Measurements from ENCODE around the gene DGKI.

The DGKI gene

GRCh38 chr7:137880432-137880831, 33.7 kb upstream of the DGKI start:
- no CpG with 5 or more reads among the region's 5 CpGs for WGBS (ENCODE audit: extremely low coverage, insufficient coverage, insufficient read length)
- peak; percentile 76 to 89 for DNase-seq
- Histone ChIP-seq H3K18ac (ENCODE audit: low read length) (no peak overlapping the region), H2BK120ac (ENCODE audit: insufficient read depth, low read length, poor library complexity) (no peak overlapping the region), H4K8ac (ENCODE audit: low read depth, low read length) (no peak overlapping the region), H2AFZ (ENCODE audit: insufficient read depth, low read length, poor library complexity) (no peak overlapping the region), H3K4ac (ENCODE audit: low read depth, low read length) (no peak overlapping the region), H3K4me3 (ENCODE audit: low read depth, low read length) (no peak overlapping the region), H3K79me2 (ENCODE audit: control insufficient read depth, insufficient read depth, low read length, poor library complexity) (no peaks in the 10 kb centered on the region), H3K9ac (ENCODE audit: low read length) (no peak overlapping the region), H3K27me3 (ENCODE audit: insufficient read depth, low read length) (no peaks in the 10 kb centered on the region), H2AK5ac (ENCODE audit: low read length) (no peak overlapping the region), H4K12ac (ENCODE audit: low read depth, low read length) (no peak overlapping the region), H3K4me1 (ENCODE audit: control insufficient read depth in 1 of 2, insufficient read depth in 2 of 2, low read length in 2 of 2) (peaks cover 0 to 5% of the 10 kb centered on the region in 2 experiments), H4K91ac (ENCODE audit: low read depth, low read length) (no peak overlapping the region), H3K36me3 (ENCODE audit: control insufficient read depth in 1 of 2, insufficient read depth in 2 of 2, low read length in 2 of 2) (peaks cover 49 to 72% of the 10 kb centered on the region in 2 experiments), H2BK5ac (ENCODE audit: low read depth, low read length, poor library complexity) (no peak overlapping the region), H3K27ac (ENCODE audit: low read depth, low read length) (no peak overlapping the region), H2BK12ac (ENCODE audit: low read length) (no peak overlapping the region), H3K79me1 (ENCODE audit: low read length) (no peaks in the 10 kb centered on the region), H3K9me3 (ENCODE audit: insufficient read depth, low read depth, low read length) (peaks cover 2% of the 10 kb centered on the region), H3K23ac (ENCODE audit: low read length) (no peak overlapping the region), H3K14ac (ENCODE audit: low read length) (no peak overlapping the region), H3K4me2 (ENCODE audit: low read length) (no peak overlapping the region)

GRCh38 chr7:137879357-137880158, 32.8 kb upstream of the DGKI start:
- no peak overlapping the region for H3K4me2 ChIP-seq (ENCODE audit: low read length)
- peaks cover 2% of the 10 kb centered on the region for H3K9me3 ChIP-seq (ENCODE audit: insufficient read depth, low read depth, low read length)
- H3K36me3 ChIP-seq (ENCODE audit: control insufficient read depth in 1 of 2, insufficient read depth in 2 of 2, low read length in 2 of 2): peaks cover 42 to 68% of the 10 kb centered on the region in 2 experiments
- no peaks in the 10 kb centered on the region for H3K27me3 ChIP-seq (ENCODE audit: insufficient read depth, low read length)
- no peaks in the 10 kb centered on the region for H3K79me1 ChIP-seq (ENCODE audit: low read length)
- H2BK5ac ChIP-seq (ENCODE audit: low read depth, low read length, poor library complexity): no peak overlapping the region
- H2AFZ ChIP-seq (ENCODE audit: insufficient read depth, low read length, poor library complexity): no peak overlapping the region
- H3K23ac ChIP-seq (ENCODE audit: low read length): no peak overlapping the region
- H3K27ac ChIP-seq (ENCODE audit: low read depth, low read length): peak overlapping the region; percentile 13
- H3K14ac ChIP-seq (ENCODE audit: low read length): no peak overlapping the region
- no CpG with 5 or more reads among the region's 20 CpGs for WGBS (ENCODE audit: extremely low coverage, insufficient coverage, insufficient read length)
- H2BK12ac ChIP-seq (ENCODE audit: low read length): no peak overlapping the region
- H2BK120ac ChIP-seq (ENCODE audit: insufficient read depth, low read length, poor library complexity): no peak overlapping the region
- H3K4me3 ChIP-seq (ENCODE audit: low read depth, low read length): no peak overlapping the region
- H4K91ac ChIP-seq (ENCODE audit: low read depth, low read length): no peak overlapping the region
- no peak for DNase-seq
- H4K8ac ChIP-seq (ENCODE audit: low read depth, low read length): no peak overlapping the region
- H3K9ac ChIP-seq (ENCODE audit: low read length): no peak overlapping the region
- H3K18ac ChIP-seq (ENCODE audit: low read length): no peak overlapping the region
- no peaks in the 10 kb centered on the region for H3K79me2 ChIP-seq (ENCODE audit: control insufficient read depth, insufficient read depth, low read length, poor library complexity)
- H3K4me1 ChIP-seq (ENCODE audit: control insufficient read depth in 1 of 2, insufficient read depth in 2 of 2, low read length in 2 of 2): peaks cover 0 to 5% of the 10 kb centered on the region in 2 experiments
- H3K4ac ChIP-seq (ENCODE audit: low read depth, low read length): no peak overlapping the region
- H4K12ac ChIP-seq (ENCODE audit: low read depth, low read length): no peak overlapping the region
- no peak overlapping the region for H2AK5ac ChIP-seq (ENCODE audit: low read length)

GRCh38 chr7:137878333-137878961, 31.7 kb upstream of the DGKI start:
- H3K4me3 ChIP-seq (ENCODE audit: low read depth, low read length): no peak overlapping the region
- no peak overlapping the region for H3K9ac ChIP-seq (ENCODE audit: low read length)
- H3K14ac ChIP-seq (ENCODE audit: low read length): no peak overlapping the region
- H3K79me2 ChIP-seq (ENCODE audit: control insufficient read depth, insufficient read depth, low read length, poor library complexity): no peaks in the 10 kb centered on the region
- H4K12ac ChIP-seq (ENCODE audit: low read depth, low read length): no peak overlapping the region
- H3K18ac ChIP-seq (ENCODE audit: low read length): no peak overlapping the region
- H2BK12ac ChIP-seq (ENCODE audit: low read length): no peak overlapping the region
- H3K9me3 ChIP-seq (ENCODE audit: insufficient read depth, low read depth, low read length): peaks cover 2% of the 10 kb centered on the region
- no peak overlapping the region for H2AFZ ChIP-seq (ENCODE audit: insufficient read depth, low read length, poor library complexity)
- no peak overlapping the region for H2BK120ac ChIP-seq (ENCODE audit: insufficient read depth, low read length, poor library complexity)
- H3K4me1 ChIP-seq (ENCODE audit: control insufficient read depth in 1 of 2, insufficient read depth in 2 of 2, low read length in 2 of 2): peaks cover 0 to 5% of the 10 kb centered on the region in 2 experiments
- no peak for DNase-seq
- WGBS (ENCODE audit: extremely low coverage, insufficient coverage, insufficient read length): no CpG with 5 or more reads among the region's 8 CpGs
- no peak overlapping the region for H3K23ac ChIP-seq (ENCODE audit: low read length)
- no peak overlapping the region for H2BK5ac ChIP-seq (ENCODE audit: low read depth, low read length, poor library complexity)
- peaks cover 41 to 67% of the 10 kb centered on the region in 2 experiments for H3K36me3 ChIP-seq (ENCODE audit: control insufficient read depth in 1 of 2, insufficient read depth in 2 of 2, low read length in 2 of 2)
- no peak overlapping the region for H3K27ac ChIP-seq (ENCODE audit: low read depth, low read length)
- H3K4ac ChIP-seq (ENCODE audit: low read depth, low read length): no peak overlapping the region
- H3K4me2 ChIP-seq (ENCODE audit: low read length): no peak overlapping the region
- H4K91ac ChIP-seq (ENCODE audit: low read depth, low read length): no peak overlapping the region
- H2AK5ac ChIP-seq (ENCODE audit: low read length): no peak overlapping the region
- H3K27me3 ChIP-seq (ENCODE audit: insufficient read depth, low read length): no peaks in the 10 kb centered on the region
- peak overlapping the region; percentile 6 for H4K8ac ChIP-seq (ENCODE audit: low read depth, low read length)
- H3K79me1 ChIP-seq (ENCODE audit: low read length): no peaks in the 10 kb centered on the region

GRCh38 chr7:137877027-137877675, 30.4 kb upstream of the DGKI start:
- no peak overlapping the region for H3K27ac ChIP-seq (ENCODE audit: low read depth, low read length)
- no peak overlapping the region for H3K4me2 ChIP-seq (ENCODE audit: low read length)
- no peak overlapping the region for H3K4me3 ChIP-seq (ENCODE audit: low read depth, low read length)

More at GRCh38 chr7:137877027-137877675, 30.4 kb upstream of the DGKI start:
- Histone ChIP-seq H3K9me3 (ENCODE audit: insufficient read depth, low read depth, low read length) (no peaks in the 10 kb centered on the region), H3K23ac (ENCODE audit: low read length) (no peak overlapping the region), H2BK120ac (ENCODE audit: insufficient read depth, low read length, poor library complexity) (no peak overlapping the region), H3K79me1 (ENCODE audit: low read length) (no peaks in the 10 kb centered on the region), H3K79me2 (ENCODE audit: control insufficient read depth, insufficient read depth, low read length, poor library complexity) (no peaks in the 10 kb centered on the region), H2BK5ac (ENCODE audit: low read depth, low read length, poor library complexity) (no peak overlapping the region), H4K91ac (ENCODE audit: low read depth, low read length) (no peak overlapping the region), H4K8ac (ENCODE audit: low read depth, low read length) (no peak overlapping the region), H3K18ac (ENCODE audit: low read length) (no peak overlapping the region), H2AFZ (ENCODE audit: insufficient read depth, low read length, poor library complexity) (no peak overlapping the region), H3K9ac (ENCODE audit: low read length) (no peak overlapping the region), H2BK12ac (ENCODE audit: low read length) (no peak overlapping the region), H3K36me3 (ENCODE audit: control insufficient read depth in 1 of 2, insufficient read depth in 2 of 2, low read length in 2 of 2) (peaks cover 36 to 66% of the 10 kb centered on the region in 2 experiments), H3K27me3 (ENCODE audit: insufficient read depth, low read length) (no peaks in the 10 kb centered on the region), H4K12ac (ENCODE audit: low read depth, low read length) (no peak overlapping the region), H3K14ac (ENCODE audit: low read length) (no peak overlapping the region), H3K4me1 (ENCODE audit: control insufficient read depth in 1 of 2, insufficient read depth in 2 of 2, low read length in 2 of 2) (peaks cover 0 to 5% of the 10 kb centered on the region in 2 experiments), H3K4ac (ENCODE audit: low read depth, low read length) (no peak overlapping the region), H2AK5ac (ENCODE audit: low read length) (no peak overlapping the region)
- no peak for DNase-seq
- WGBS (ENCODE audit: extremely low coverage, insufficient coverage, insufficient read length): no CpG with 5 or more reads among the region's 5 CpGs

Data from trophoblast cell (in vitro differentiated cells and primary cell).